OCI-LY3 (cell line): ENCODE results near the gene FBXO28.

Experiments
- H2AFZ ChIP-seq: fragments of 200-600, 300-600 bp; shearing (Covaris generic); 2 replicates; pipeline ENCODE4 v1.6.0; 2014; ENCODE audit warnings: antibody characterized with exemption, low read depth, low read length
- H3K27ac ChIP-seq: fragments of 200-600, 300-600 bp; sonication (generic); 2 replicates; pipeline ENCODE4 v1.5.1; 2014; ENCODE audit warnings: mild to moderate bottlenecking, low read length, moderate library complexity, mixed read lengths
- H3K27me3 ChIP-seq: fragments of 200-600, 300-600 bp; sonication (generic); 2 replicates; pipeline ENCODE4 v1.6.1; 2014; ENCODE audit warnings: low read depth, low read length, mixed read lengths
- H3K36me3 ChIP-seq: fragments of 200-600, 300-600 bp; sonication (generic); replicated peaks from 2 replicates; pipeline ENCODE3; 2014; ENCODE audit warnings: low read depth, low read length, mixed read lengths
- H3K4me1 ChIP-seq: fragments of 300-600, 200-600 bp; sonication (generic); 2 replicates; pipeline ENCODE4 v1.6.1; 2014; ENCODE audit warnings: low read length, mixed read lengths
- H3K4me2 ChIP-seq: fragments of 200-600, 300-600 bp; sonication (generic); 2 replicates; pipeline ENCODE4 v1.6.1; 2014; ENCODE audit warnings: low read length, mixed read lengths
- H3K4me3 ChIP-seq: fragments of 300-600, 200-600 bp; sonication (generic); 2 replicates; pipeline ENCODE4 v1.5.1; 2014; ENCODE audit warnings: antibody characterized with exemption, mild to moderate bottlenecking, low read length, moderate library complexity
- H3K79me2 ChIP-seq: fragments of 300-600, 200-600 bp; shearing (Covaris generic); 2 replicates; pipeline ENCODE4 v1.6.1; 2014; ENCODE audit warnings: mild to moderate bottlenecking, low read length, mixed read lengths
- H3K9ac ChIP-seq: fragments of 300-600, 200-600 bp; shearing (Covaris generic); 2 replicates; pipeline ENCODE4 v1.6.0; 2014; ENCODE audit warnings: mild to moderate bottlenecking, low read length, moderate library complexity
- H3K9me3 ChIP-seq: fragments of 200-600, 300-600 bp; shearing (Covaris generic); 2 replicates; pipeline ENCODE4 v1.6.1; 2014; ENCODE audit warnings: low read length, mixed read lengths; ENCODE audit not compliant: insufficient read depth
- H4K20me1 ChIP-seq: fragments of 200-600, 300-600 bp; sonication (generic); 2 replicates; pipeline ENCODE4 v1.6.1; 2016; ENCODE audit warnings: low read length, mixed read lengths; ENCODE audit not compliant: insufficient read depth
- EZH2phosphoT487 ChIP-seq: fragments of 200-600 bp; shearing (Covaris generic); IDR thresholded peaks from 2 replicates; pipeline ENCODE4 v1.6.1; 2018; ENCODE audit warnings: antibody characterized with exemption, mixed run types, low read depth
- TF ChIP-seq, protein P1 (sequence below): fragments of 200-600, 300-600 bp; sonication (generic); IDR thresholded peaks from 2 replicates; pipeline ENCODE4 v1.5.1; 2014; ENCODE audit warnings: antibody characterized with exemption, low read length, low read depth

The FBXO28 gene

DNA sequence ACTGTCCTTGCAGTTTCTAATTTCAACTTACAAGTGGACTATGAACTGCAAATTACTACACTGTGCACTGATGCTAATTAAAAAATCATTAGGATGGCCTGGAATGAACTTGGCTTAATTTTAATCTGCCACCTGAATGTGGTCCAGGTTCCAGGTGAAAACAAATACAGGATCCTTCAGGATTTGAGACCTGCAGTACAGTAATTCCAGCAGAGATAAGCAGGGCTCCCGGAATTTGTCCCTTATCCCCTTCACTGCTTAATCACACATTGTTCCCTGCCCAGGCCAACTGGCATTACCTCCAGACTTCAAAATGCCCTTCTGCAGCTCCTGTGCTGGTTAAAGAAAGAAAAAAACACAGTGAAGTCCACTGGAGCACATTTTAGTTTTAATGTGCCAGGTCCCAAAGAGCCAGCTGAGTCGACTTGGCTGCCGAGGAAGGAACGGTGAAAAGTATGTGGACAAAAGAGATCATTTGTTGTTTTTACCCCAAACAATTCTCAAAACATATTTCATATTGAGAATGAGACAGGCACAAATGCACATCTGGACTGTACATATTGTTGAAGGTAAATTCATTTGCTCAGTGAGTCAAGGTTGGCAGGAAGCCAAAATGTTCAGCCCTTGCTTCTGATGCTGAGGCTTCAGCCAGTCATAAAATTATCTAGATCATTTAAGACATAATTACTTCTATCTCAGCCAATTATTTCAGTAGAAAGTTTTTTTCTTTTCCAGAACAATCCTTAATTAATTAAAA, 97.5 kb downstream of the FBXO28 start:
- Histone ChIP-seq H3K36me3 (no peaks in the 10 kb centered on the region), H3K9ac (no peak overlapping the region), H3K4me2 (no peak overlapping the region), H4K20me1 (no peaks in the 10 kb centered on the region), H3K27me3 (no peaks in the 10 kb centered on the region), H2AFZ (no peak overlapping the region), H3K4me1 (peaks cover 37% of the 10 kb centered on the region), H3K27ac (no peak overlapping the region), H3K4me3 (no peak overlapping the region), H3K9me3 (no peaks in the 10 kb centered on the region), H3K79me2 (no peaks in the 10 kb centered on the region)
- no peak for TF ChIP-seq EZH2phosphoT487
- TF ChIP-seq, protein P1, sequence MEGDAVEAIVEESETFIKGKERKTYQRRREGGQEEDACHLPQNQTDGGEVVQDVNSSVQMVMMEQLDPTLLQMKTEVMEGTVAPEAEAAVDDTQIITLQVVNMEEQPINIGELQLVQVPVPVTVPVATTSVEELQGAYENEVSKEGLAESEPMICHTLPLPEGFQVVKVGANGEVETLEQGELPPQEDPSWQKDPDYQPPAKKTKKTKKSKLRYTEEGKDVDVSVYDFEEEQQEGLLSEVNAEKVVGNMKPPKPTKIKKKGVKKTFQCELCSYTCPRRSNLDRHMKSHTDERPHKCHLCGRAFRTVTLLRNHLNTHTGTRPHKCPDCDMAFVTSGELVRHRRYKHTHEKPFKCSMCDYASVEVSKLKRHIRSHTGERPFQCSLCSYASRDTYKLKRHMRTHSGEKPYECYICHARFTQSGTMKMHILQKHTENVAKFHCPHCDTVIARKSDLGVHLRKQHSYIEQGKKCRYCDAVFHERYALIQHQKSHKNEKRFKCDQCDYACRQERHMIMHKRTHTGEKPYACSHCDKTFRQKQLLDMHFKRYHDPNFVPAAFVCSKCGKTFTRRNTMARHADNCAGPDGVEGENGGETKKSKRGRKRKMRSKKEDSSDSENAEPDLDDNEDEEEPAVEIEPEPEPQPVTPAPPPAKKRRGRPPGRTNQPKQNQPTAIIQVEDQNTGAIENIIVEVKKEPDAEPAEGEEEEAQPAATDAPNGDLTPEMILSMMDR, result no peak
